ENCODE measurements around the gene AGAP1.

Gene AGAP1

DNA sequence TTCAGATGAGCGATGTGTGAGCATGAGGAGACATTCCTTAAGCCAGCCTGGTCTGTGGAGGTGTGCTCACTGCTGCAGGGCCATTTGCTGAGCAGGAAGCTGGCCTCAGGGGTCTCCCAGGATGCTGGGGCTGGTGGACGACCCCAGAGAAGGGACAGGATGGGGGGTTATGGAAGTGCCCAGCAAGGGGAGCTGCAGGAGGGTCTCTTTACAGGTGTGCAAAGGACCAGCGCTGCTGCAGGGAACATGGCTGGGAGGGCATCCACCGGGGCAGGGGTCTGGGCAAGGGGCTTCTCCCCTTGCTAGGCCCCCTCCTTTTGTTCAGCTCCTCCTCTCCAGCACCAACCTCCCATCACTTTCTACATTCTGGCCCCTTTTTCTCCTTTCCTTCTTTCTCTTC, 489.2 kb downstream of the AGAP1 start:
- no peak for DNase-seq

DNA sequence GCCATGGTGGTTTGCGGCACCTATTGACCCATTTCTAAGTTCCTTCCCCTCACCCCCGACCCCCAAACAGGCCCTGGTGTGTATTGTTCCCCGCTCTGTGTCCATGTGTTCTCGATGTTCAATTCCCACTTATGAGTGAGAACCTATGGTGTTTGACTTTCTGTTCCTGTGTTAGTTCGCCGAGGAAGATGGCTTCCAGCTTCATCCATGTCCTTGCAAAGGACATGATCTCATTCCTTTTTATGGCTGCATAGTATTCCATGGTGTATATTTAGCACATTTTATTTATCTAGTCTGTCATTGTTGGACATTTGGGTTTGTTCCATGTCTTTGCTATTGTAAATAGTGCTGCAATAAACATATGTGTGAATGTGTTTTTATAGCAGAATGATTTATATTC, 490.7 kb downstream of the AGAP1 start:
- no peak for DNase-seq

DNA sequence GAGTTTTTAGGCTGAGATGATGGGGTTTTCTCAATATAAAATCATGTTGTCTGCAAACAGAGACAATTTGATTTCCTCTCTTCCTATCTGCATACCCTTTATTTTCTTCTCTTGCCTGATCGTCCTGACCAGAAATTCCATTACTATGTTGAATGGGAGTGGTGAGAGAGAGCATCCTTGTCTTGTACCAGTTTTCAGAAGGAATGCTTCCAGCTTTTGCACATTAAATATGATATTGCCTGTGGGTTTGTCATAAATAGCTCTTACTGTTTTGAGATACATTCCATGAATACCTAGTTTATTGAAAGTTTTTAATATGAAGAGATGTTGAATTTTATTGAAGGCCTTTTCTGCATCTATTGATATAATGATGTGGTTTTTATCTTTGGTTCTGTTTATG, 492.5 kb downstream of the AGAP1 start:
- DNase-seq, result no peak

DNA sequence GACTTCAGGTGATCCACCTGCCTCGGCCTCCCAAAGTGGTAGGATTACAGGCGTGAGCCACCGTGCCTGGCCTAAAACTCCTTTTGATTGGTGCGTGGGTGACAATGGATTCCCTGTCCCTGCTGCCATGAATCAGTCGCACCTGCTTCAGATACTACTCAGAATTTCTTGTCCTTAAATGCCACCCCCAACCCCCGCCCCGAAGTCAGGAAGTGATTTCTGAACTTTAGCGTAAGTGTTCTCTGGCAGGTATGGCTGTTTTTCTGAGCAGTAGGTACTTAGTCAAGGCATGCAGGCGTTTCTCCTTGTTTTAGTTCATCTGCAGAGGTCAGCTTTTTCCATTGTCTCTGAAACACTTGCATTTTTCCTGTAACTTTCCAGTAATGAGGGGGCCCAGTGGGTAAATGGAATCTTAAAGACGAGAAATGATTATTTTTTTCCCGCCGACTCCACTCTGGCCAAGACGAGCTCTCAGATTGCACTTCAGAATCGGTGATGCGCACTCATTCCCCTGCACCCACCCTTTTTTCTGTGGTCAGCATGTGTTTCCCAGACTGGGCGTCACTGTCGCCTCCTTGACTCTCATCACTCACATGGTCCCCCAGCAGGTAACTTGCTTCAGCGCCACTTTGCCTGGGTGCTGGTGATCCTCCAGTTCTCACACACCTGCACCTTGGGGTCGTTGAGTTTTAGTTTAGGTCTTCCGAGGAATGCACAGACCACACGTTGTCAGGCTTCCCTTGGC, 494.6 kb downstream of the AGAP1 start:
- no peak for DNase-seq

DNA sequence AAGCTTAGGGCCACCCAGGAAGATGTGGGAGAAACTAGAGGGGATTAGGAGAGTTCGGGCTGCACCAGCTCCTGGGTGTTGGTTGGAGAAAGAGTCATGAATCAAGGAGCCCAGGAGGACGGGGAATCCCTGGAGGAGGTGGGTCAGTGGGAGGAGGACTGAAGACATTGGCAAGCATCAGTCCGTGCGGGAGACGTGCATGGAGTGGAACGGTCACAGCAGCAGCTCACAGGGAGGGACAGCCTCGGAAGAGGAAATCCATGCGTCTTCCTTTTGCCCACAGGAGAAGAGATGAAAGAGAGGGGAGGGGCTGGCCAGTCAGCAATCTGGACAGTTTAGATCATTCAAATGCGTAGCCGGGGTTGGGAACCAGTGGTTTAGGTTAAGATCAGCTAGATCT, 495.7 kb downstream of the AGAP1 start:
- DNase-seq, result no peak

DNA sequence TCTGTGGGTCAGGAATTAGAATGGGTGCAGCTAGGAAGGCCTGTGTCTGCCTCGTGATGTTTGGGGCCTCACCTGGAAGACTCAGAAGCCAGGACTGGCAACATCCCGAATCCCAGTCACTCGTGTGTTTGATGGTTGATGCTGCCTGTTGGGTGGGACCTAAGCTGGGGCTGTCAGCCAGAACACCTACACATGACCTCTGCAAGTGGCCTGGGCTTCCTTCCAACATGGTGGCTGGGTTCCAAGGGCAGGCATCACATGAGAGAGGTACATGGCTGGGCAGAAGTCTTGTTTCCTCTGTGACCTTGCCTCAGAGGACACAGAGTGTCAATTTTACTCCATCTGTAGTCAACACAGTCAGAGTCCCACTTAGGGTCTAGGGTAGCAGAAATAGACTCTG, 496.5 kb downstream of the AGAP1 start:
- DNase-seq, result no peak

DNA sequence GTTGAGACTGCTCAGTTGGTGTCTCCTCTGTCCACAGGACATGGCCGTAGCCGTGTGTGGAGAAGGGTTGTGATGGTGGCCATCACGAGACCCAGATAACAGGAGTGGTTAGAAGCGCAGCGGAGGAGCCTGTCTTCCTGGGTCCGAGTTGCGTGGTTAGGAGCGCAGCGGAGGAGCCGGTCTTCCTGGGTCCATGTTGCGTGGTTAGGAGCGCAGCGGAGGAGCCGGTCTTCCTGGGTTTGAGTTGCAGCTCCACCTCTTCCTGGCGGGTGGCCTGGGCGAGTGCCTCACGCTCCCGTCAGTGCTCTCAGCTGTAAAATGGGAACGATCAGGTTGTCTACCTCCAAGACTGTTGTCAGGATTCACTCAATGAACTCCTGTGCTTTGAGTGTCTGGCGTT, 498.2 kb downstream of the AGAP1 start:
- DNase-seq, result no peak

DNA sequence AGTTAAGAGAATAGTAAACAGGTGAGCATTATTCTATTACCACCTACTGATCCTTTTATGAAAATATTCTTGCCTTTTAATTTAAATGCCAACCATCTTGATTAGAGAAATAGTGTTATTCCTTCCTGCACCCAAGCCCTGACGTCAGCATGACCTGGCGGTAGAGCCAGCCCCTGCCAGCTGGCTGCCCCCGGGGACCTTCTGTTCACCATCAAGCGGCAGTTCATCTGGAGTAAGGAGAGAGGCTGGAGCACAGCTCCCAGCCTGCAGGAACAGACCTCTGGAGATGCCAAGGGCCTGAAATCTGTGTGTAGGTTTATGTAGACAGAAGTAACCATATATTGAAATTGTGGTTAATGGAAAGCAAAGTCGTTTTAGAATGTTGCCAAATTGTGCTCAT, 502.6 kb downstream of the AGAP1 start:
- DNase-seq, result no peak

DNA sequence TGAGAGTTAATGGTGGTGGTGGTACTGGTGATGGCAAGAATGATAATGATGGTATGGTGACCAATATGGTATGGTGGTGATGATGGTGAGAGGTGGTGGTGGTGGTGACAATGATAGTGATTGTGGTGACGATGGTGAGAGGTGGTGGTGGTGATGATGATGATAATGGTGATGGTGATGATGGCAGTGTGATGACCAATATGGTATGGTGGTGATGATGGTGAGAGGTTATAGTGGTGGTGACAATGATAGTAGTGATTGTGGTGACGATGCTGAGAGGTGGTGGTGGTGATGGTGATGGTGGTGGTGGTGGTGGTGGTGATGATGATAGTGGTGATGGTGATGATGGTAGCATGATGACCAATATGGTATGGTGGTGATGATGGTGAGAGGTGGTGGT, 505.2 kb downstream of the AGAP1 start:
- no peak for DNase-seq

DNA sequence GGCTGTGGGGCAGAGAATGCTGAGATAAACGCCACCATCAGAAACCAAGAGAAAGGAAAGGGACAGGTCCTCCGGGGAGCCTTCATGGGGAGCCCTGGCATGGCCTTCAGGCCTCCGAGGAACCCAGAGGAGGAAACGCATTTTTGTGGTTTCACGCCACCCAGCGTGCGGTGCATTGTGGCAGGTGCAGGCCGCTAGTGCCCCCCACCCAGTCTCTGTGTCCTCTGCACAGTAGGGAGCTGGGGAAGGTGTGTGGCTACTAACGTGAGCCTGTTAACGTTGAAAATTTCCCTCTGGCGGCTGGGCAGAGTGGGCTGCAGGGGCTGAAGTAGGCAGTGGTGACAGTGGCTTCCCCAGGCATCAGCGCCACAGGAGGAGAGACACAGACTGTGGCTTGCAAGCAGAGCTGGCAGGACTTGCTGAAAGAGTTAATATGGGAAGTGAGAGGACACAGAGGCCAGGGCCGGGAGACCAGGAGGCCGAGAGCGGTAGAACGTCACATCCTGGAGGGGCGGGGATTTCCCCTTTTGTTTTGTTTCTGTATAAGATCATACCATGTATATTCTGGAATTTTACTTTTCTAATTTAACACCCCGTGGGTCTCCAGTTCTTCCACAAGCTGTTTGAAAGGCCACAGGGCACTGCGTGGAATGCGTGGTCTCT, 507.5 kb downstream of the AGAP1 start:
- DNase-seq, result no peak

DNA sequence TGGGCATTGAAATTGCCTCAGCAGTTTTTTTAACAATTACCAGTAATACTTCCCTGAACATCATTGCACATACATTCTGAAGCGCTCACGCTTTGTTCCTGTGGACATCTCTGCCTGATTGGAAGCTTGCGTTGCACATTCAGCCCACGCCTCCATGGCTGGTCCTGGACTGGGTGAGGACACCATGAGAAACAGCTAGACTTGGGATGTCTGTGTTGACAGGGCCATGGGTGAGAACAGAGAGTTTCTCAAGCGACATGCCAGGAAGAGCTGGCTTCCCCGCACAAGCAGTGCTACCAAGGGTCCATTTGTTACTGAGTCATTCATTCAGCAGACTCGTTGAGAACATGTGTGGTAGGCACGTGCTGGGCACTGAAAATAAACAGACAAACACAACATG, 508.0 kb downstream of the AGAP1 start:
- DNase-seq, result no peak

DNA sequence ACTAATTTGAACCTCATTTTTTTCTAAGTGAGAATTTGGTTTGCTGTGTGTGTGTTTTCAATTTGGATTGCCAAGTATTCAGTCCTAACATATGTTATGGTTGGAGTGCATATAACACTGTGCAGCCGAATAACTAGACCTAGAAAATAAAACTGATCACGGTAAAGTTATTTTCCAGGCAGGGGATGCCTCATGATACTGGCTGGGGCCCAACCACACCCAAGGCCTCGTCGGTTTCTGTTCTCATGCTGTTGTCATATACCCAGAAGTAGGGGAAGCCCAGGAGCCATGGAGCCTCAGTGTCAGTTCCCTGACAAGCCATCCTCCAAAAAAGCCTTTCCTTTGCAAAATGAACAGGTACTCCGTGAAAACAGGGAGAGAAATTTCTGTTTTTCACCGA, 514.2 kb downstream of the AGAP1 start:
- DNase-seq, result no peak

DNA sequence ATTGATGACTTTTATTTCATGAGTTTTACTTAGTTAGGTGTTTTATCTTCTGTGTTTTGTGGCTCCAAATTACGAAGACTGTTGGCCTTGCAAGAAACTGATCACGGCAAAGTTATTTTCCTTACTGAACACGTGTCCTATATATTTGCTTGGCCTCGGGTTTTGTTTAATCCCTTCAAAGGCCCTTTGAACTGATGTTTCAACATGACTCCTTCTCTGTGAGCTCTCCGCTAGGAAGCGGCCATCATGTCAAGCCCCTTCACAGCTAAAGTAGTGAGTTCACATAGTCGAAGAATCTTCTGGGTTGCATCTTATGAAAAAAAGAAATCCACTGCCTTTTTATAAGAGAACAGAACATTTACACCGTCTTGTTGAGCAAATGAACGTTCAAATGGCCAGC, 515.0 kb downstream of the AGAP1 start:
- DNase-seq, result no peak

DNA sequence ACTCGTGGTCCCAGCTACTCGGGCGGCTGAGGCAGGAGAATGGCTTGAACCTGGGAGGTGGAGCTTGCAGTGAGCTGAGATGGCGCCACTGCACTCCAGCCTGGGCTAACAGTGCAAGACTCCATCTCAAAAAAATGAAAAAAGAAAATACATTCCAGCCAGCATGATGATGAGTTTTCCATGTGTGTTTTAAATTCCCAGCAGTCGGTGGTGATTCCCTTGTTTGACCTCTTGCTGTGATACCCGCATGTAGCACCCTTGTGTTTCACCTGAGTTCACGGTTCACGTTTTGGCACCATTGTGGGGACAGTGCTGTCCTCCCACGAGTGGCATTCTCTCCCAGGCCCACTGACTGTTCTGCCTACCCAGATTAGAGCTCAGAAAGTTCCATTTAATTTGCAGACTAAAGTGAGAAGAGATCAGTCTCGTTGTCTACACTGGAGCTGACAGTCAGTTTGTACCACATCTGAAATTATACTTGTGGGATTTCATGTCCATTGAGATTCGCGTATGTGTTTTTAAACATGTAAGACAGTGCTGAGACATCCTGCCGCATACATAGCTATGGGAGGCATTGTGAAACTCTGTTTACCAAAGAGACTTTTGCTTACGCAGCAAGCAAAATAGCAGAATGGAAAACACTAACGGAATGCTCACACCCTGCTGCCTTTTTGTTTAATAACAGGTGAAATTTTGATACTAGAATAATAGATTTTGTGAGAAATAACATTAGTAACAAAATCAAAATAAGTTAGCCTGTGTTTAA, 517.3 kb downstream of the AGAP1 start:
- DNase-seq, result no peak

DNA sequence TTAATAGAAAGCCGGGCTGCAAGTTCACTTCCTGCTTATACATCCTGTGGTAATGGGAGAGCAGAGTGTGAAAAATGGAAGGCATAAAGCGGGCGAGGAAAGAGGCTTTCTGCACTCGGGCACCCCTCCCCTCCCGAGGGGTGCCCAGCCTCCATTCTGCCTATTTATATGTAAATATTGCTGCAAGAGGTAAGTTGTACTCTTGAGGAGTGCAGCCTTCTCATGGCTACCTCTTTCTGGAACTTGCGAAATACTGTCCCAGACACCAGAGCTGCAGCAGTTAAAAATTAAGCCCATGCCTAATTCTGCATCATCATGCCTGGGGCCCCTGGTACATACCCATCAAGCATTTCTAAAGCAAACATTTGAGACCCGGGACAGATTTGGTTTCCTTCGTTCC, 518.3 kb downstream of the AGAP1 start:
- DNase-seq, result no peak

DNA sequence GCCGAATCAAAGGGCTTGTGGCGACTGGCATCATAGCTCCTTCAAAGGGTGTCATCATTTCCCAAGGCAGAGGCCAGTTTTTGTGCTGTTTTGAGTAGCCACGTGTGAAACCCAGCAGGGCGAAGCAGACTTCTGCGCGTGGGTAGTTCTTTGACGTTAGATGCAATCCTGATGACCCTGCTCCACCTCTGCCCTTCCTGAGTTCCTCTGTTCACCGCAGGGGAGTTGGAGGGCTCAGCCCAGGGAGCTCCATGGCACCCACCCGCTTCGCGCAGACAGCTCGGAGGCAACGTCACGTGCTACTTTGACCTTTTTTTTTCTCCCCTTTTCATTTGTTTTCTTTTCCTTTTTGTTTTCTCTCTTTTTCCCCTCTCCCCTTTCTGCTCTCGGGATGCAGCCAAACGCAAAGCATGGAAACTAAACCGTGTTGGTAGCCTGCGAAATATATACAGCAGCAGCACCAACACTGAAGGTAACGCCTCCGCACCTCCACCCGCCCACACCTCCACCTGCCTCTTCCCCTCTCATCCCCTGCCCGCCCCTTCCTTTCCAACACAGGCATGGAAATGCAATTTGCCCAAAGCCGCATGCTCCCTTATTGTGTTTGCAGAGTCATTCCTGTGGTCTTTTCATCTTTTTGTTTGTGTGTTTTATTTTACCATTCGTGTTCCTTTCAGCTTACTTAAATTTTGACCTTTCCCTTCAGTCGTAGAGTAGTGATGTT, 520.7 kb downstream of the AGAP1 start:
- DNase-seq, result no peak

DNA sequence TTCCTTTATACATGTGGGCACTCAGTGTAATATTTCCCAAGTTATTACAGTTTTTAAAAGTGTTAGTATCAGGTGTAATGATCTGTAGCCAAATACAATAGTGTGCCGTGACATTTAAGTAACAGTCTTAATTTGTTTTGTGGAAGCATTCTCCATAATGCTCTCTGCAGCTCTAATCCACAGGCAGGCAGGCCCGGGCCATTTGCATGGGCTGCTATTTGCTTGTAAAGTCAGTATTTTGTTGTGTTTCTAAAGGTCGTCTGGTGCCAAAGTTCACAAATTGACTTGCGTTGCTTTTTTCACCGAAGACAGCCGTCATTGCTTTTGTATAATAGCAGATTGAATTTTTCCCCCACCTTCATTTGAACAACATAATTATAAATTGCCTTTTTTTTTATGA, 521.3 kb downstream of the AGAP1 start:
- no peak for DNase-seq

DNA sequence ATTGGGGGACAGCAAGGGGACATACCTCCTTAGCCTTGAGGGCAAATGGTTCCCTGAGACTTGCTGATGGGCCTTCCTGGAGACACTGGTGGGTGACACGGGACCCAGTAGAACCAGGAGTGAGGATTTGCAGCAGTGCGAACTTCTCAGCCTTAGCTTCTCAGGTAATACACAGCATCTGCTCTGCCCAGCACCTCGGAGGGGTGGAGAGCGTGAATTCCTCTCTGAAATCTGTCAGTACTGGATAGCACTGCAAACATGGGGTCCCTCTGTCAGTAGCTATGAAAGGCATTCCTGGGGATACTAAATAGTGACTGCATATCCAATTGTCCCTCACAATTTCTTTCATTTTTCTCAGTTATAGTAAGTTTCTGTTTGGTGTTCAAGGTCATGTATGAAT, 522.7 kb downstream of the AGAP1 start:
- DNase-seq, result no peak

DNA sequence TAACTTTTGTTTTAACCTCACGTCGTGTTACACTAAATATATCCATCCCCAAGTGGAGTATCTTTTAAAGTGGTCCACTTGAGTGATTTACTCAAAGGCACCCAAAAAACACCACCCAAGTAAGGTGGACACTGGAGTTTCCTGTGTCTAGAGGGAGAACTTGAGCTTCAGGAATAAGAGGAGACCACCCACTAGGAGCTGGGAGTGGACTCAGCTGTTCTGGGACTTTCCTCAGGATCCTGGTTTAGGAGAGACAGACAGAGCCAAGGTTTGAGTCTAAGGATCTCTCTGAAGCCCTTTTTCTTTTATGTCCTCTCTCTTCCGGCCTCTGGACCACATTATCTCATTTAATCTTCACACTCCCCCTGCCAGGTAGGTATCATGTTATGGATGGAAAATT, 523.6 kb downstream of the AGAP1 start:
- DNase-seq, result no peak

DNA sequence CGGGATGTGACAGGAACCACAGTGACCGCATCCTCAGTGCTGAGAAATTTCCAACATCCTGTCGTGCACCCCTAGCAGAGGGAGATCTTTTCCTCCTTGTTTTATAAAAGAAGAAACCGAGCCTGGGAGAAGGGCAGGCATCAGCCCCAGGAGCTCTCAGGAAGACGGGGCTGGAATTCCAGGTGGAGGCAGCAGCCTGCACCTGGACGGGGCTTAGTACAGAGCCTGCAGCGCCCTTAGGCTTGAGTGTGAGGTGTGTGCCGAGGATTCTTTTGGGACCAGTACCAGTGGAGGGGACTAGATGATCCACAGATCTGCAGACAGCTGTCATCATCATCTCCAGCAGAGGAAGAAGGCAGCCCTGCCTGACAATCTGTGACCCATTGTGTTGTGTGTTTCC, 525.6 kb downstream of the AGAP1 start:
- no peak for DNase-seq

DNA sequence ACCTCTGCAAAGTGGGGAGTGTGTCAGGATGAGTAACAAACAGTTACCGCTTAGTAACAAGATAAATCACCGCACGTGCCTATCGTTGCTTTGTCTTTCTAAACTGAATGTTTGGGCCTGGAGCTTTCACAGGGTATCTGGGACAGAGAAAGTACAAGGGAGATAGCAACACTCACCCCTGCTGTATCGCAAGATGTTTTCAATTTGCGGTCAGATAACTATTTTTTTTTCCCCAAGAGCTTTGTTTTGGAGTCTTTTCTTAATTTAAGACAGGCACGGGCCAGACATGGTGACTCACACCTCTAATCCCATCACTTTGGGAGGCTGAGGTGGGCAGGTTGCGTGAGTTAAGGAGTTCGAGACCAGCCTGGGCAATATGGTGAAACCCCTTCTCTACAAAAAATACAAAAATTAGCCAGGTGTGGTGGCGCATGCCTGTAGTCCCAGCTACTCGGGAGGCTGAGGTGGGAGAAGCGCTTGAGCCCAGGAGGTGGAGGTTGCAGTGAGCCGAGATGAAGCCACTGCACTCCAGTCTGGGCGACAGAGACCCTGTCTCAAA, 527.7 kb downstream of the AGAP1 start:
- no peak for DNase-seq

DNA sequence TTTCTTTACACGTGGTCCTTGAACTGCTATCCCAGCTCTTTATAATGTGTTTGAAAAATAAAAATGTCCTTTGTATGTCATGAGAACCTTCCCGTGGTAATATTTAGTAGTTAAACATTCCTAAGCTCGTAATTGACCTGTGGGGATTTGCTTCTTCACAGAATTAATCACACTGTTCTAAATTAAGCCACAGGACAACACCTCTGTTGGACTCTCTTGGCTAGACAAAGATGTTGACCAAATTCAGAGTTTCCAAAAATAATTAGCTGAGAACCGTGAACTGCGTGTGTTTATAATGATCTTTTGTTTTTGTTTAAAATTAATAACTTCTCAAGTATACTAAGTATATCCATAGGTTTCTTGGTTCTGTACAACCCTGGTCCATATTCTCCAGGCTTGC, 528.3 kb downstream of the AGAP1 start:
- no peak for DNase-seq

DNA sequence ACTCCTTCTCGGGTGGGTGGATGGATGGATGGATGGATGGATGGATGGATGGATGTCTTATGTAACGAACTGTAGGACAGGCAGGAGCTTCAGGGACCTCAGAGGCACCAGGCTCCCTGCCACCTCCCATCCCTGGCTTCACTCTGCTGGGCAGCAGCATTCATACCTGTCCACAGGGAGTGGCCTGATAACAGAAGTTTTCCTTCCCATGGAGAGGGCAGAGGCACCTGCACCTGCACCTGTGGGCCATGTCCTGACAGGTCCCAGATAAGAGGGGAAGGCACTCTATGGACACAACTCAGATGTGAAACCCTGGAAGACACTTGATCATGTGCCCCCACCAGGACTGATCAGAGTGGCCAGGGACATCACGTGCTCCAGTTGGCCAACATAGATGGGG, 532.0 kb downstream of the AGAP1 start:
- no peak for DNase-seq
